GM18526 (cell line): ENCODE results near the gene EMC10.

Experiments
- POLR2A ChIP-seq: IDR thresholded peaks from 3 replicates; pipeline ENCODE4 v1.6.1; 2011; ENCODE audit not compliant: insufficient read length; ENCODE audit errors: extremely low read depth

The EMC10 gene

GRCh38 chr19:50476224-50476906 lies at the start of gene EMC10, which contains the start of gene GARIN5A:
Gene EMC10 (plus strand): TSS chr19:50476507. CDS start chr19:50476545, 38 bp downstream.
Gene GARIN5A (minus strand): TSS chr19:50476848. CDS start chr19:50476388, 460 bp downstream.
- peak; percentile 98 for TF ChIP-seq POLR2A

GRCh38 chr19:50427318-50427925 lies 48.9 kb upstream of the EMC10 start:
- TF ChIP-seq POLR2A: no peak

- TF ChIP-seq POLR2A: no peak
Measured at GRCh38 chr19:50427997-50428425, 48.3 kb upstream of the EMC10 start.

GRCh38 chr19:50428772-50429463 lies 47.4 kb upstream of the EMC10 start:
- TF ChIP-seq POLR2A: no peak

GRCh38 chr19:50430888-50431342 lies 45.4 kb upstream of the EMC10 start:
- no peak for TF ChIP-seq POLR2A

GRCh38 chr19:50431343-50432220 lies 44.7 kb upstream of the EMC10 start:
- peak; percentile 43 for TF ChIP-seq POLR2A

GRCh38 chr19:50432221-50433028 lies 43.9 kb upstream of the EMC10 start, which contains the start of gene MYBPC2:
Gene MYBPC2 (plus strand): TSS chr19:50432892. CDS start chr19:50432954, 62 bp downstream.
- TF ChIP-seq POLR2A: no peak

- no peak for TF ChIP-seq POLR2A
Measured at GRCh38 chr19:50433201-50434180, 42.8 kb upstream of the EMC10 start.

- no peak for TF ChIP-seq POLR2A
Measured at GRCh38 chr19:50434525-50434924, 41.8 kb upstream of the EMC10 start.

- no peak for TF ChIP-seq POLR2A
Measured at GRCh38 chr19:50435221-50435620, 41.1 kb upstream of the EMC10 start.

GRCh38 chr19:50435627-50436026 lies 40.7 kb upstream of the EMC10 start:
- no peak for TF ChIP-seq POLR2A

GRCh38 chr19:50437862-50438449 lies 38.4 kb upstream of the EMC10 start:
- no peak for TF ChIP-seq POLR2A
